ENCODE data around the gene MYOC. TPM values are rescaled to one million over a fixed set of nuclear protein-coding genes. Genes with fewer than 3 reads are reported as not detected.

Gene MYOC
- total RNA-seq, 1 experiment from 2014 or later: not detected

- intact Hi-C loops (cut with micrococcal nuclease; ENCODE audit: unreplicated experiment): no loop called here
- no peak for ATAC-seq
- Histone ChIP-seq H3K4me1 (ENCODE audit: control insufficient read depth, insufficient read depth, low read length) (no peaks in the 10 kb centered on the region), H3K27me3 (ENCODE audit: control insufficient read depth, insufficient read depth, low read length) (no peaks in the 10 kb centered on the region), H3K27ac (ENCODE audit: low read length) (no peak overlapping the region), H3K36me3 (ENCODE audit: control insufficient read depth, insufficient read depth, low read length) (no peaks in the 10 kb centered on the region), H3K4me3 (ENCODE audit: low read depth in 2 of 2, low read length in 2 of 2) (no peak overlapping the region), H3K9me3 (ENCODE audit: control insufficient read depth, insufficient read depth, low read depth, low read length) (no peaks in the 10 kb centered on the region)
- DNase-seq (ENCODE audit: low read depth, low spot score): no peak
- BruUV-seq (replicated peaks): no TSS peak
- TF ChIP-seq CTCF (IDR thresholded peaks at IDR 0.05) (no peak), SIN3A (IDR thresholded peaks at IDR 0.05; ENCODE audit: borderline replicate concordance, insufficient read depth, low read depth, low read length) (no peak), REST (IDR thresholded peaks at IDR 0.05; ENCODE audit: insufficient read depth in 1 of 2, low read depth in 2 of 2, low read length in 1 of 2) (no peak), POLR2AphosphoS5 (IDR thresholded peaks at IDR 0.05; ENCODE audit: low read depth, low read length) (no peak), TCF7L2 (IDR thresholded peaks at IDR 0.05; ENCODE audit: low read depth, low read length) (no peak)
- ChIA-PET POLR2A (no interaction called here), CTCF (no interaction called here)
- in situ Hi-C loops (cut with HindIII; ENCODE audit: low pct_unique_long_range_greater_than_20kb, low sequenced_read_pairs): no loop called here
Observed at GRCh38 chr1:171627020-171627419, 25.5 kb downstream of the MYOC start.

- no peak for TF ChIP-seq SIN3A (IDR thresholded peaks at IDR 0.05; ENCODE audit: borderline replicate concordance, insufficient read depth, low read depth, low read length)
- TF ChIP-seq CTCF (IDR thresholded peaks at IDR 0.05): no peak
- no peak for TF ChIP-seq POLR2AphosphoS5 (IDR thresholded peaks at IDR 0.05; ENCODE audit: low read depth, low read length)
- no peak for TF ChIP-seq TCF7L2 (IDR thresholded peaks at IDR 0.05; ENCODE audit: low read depth, low read length)
- no peak for TF ChIP-seq REST (IDR thresholded peaks at IDR 0.05; ENCODE audit: insufficient read depth in 1 of 2, low read depth in 2 of 2, low read length in 1 of 2)
- no peak for ATAC-seq
- DNase-seq (ENCODE audit: low read depth, low spot score): no peak
- intact Hi-C loops (cut with micrococcal nuclease; ENCODE audit: unreplicated experiment): no loop called here
- H3K36me3 ChIP-seq (ENCODE audit: control insufficient read depth, insufficient read depth, low read length): no peaks in the 10 kb centered on the region
- BruUV-seq (replicated peaks): no TSS peak
- H3K9me3 ChIP-seq (ENCODE audit: control insufficient read depth, insufficient read depth, low read depth, low read length): no peaks in the 10 kb centered on the region
- no peak overlapping the region for H3K27ac ChIP-seq (ENCODE audit: low read length)
- no peaks in the 10 kb centered on the region for H3K27me3 ChIP-seq (ENCODE audit: control insufficient read depth, insufficient read depth, low read length)
- no peaks in the 10 kb centered on the region for H3K4me1 ChIP-seq (ENCODE audit: control insufficient read depth, insufficient read depth, low read length)
- no peak overlapping the region for H3K4me3 ChIP-seq (ENCODE audit: low read depth in 2 of 2, low read length in 2 of 2)
- ChIA-PET CTCF (no interaction called here), POLR2A (no interaction called here)
- in situ Hi-C loops (cut with HindIII; ENCODE audit: low pct_unique_long_range_greater_than_20kb, low sequenced_read_pairs): no loop called here
Observed at GRCh38 chr1:171625225-171625624, 27.3 kb downstream of the MYOC start.
